ENCODE data around the gene POLR1E.

GRCh38 chr9:37464426-37465248 lies 21.1 kb upstream of the POLR1E start:
- peak; percentile 10 to 19 for TF ChIP-seq POLR2A (IDR thresholded peaks at IDR 0.05)
- TF ChIP-seq CTCF (IDR thresholded peaks at IDR 0.05): no peak

All from Peyer's patch (tissue), 4 donors.